ENCODE data around the gene BPIFB1. TPM values are rescaled to one million over a fixed set of nuclear protein-coding genes. Genes with fewer than 3 reads are reported as not detected.

The BPIFB1 gene
- total and polyA plus RNA-seq, 9 of the 15 experiments (the other 6 are each of a cell fraction or from before 2014, with no cell fraction given), result not detected

GRCh38 chr20:33257237-33257636 is 25.8 kb upstream of the BPIFB1 start:
- no peaks in the 10 kb centered on the region for H3K9me3 ChIP-seq (replicated peaks; ENCODE audit: control insufficient read depth, insufficient read depth, low read depth, low read length)
- peak; percentile 45 to 76 (median 64) for DNase-seq (ENCODE audit: extremely low read depth in 1 of 4, low spot score in 3 of 4)
- FAIRE-seq, result peak; percentile 75
- H3K4me3 ChIP-seq, result no peak overlapping the region
- no peaks in the 10 kb centered on the region for H3K36me3 ChIP-seq (ENCODE audit: control insufficient read depth, insufficient read depth, low read length)
- ATAC-seq, result peak; percentile 74
- H4K20me1 ChIP-seq (replicated peaks; ENCODE audit: control insufficient read depth, insufficient read depth, low read length), result no peaks in the 10 kb centered on the region
- intact Hi-C loops (cut with micrococcal nuclease) (no loop called here), in situ Hi-C loops (cut with MboI) (no loop called here)
- no peak overlapping the region; the same call in 1 of the 3 replicates for H3K27ac ChIP-seq (ENCODE audit: extremely low read depth, low read depth, low read length)
- H3K4me2 ChIP-seq (ENCODE audit: insufficient read depth, low read length), result peak overlapping the region; percentile 33; the same call in 1 of the 2 replicates
- no TSS peak for BruUV-seq (replicated peaks)
- POLR2A ChIA-PET, result interaction anchor here (1.0 kb wide), 1 partner anchor 11 kb away, joined by 3 read pairs; no protein-coding TSS in a partner anchor
- H3K79me2 ChIP-seq (ENCODE audit: control insufficient read depth, insufficient read depth, low read length), result no peaks in the 10 kb centered on the region
- CTCF ChIA-PET (ENCODE audit: low intra/inter-chr PET ratio), result no interaction called here
- H3K27me3 ChIP-seq (ENCODE audit: control insufficient read depth in 2 of 2, insufficient read depth in 2 of 2, low read length in 2 of 2), result no peaks in the 10 kb centered on the region
- H3K4me1 ChIP-seq (replicated peaks in 1 of 2; ENCODE audit: control insufficient read depth in 2 of 2, insufficient read depth in 2 of 2, low read length in 2 of 2), result peaks cover 3 to 13% of the 10 kb centered on the region in 2 experiments; a peak in 3 of 5 replicates
- peak overlapping the region; percentile 52 for H2AFZ ChIP-seq (ENCODE audit: low read depth, low read length)
- peak overlapping the region in 1 of 2 experiments; percentile 63; a peak in 1 of 4 replicates for H3K9ac ChIP-seq (ENCODE audit: insufficient read depth in 1 of 2, low read depth in 2 of 2, low read length in 2 of 2)
- no peaks in the 10 kb centered on the region for H3K9me1 ChIP-seq (ENCODE audit: control insufficient read depth, insufficient read depth, low read length)
- WGBS (ENCODE audit: insufficient coverage, low coverage, missing lambda C conversion rate), result 0% methylated on average over 5 of the region's 5 CpGs
- TF ChIP-seq SIN3A (IDR thresholded peaks at IDR 0.05; ENCODE audit: borderline replicate concordance in 2 of 2, control insufficient read depth in 1 of 2, low read depth in 2 of 2, low read length in 2 of 2), result no peak
- TF ChIP-seq, protein P1, sequence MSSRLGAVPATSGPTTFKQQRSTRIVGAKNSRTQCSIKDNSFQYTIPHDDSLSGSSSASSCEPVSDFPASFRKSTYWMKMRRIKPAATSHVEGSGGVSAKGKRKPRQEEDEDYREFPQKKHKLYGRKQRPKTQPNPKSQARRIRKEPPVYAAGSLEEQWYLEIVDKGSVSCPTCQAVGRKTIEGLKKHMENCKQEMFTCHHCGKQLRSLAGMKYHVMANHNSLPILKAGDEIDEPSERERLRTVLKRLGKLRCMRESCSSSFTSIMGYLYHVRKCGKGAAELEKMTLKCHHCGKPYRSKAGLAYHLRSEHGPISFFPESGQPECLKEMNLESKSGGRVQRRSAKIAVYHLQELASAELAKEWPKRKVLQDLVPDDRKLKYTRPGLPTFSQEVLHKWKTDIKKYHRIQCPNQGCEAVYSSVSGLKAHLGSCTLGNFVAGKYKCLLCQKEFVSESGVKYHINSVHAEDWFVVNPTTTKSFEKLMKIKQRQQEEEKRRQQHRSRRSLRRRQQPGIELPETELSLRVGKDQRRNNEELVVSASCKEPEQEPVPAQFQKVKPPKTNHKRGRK (tag; IDR thresholded peaks at IDR 0.05), result no peak
- no peak for TF ChIP-seq ZSCAN29 (IDR thresholded peaks at IDR 0.05)
- no peak for TF ChIP-seq ASH1L (IDR thresholded peaks at IDR 0.05; ENCODE audit: borderline replicate concordance, low read depth, partially characterized antibody)
- TF ChIP-seq RBM25 (IDR thresholded peaks at IDR 0.05; ENCODE audit: low read depth, low read length, severe bottlenecking), result no peak
- TF ChIP-seq PHF21A (IDR thresholded peaks at IDR 0.05; ENCODE audit: borderline replicate concordance, low read depth), result no peak
- no peak for TF ChIP-seq KLF13 (tag; IDR thresholded peaks at IDR 0.05; ENCODE audit: borderline replicate concordance, low read depth)
- no peak for TF ChIP-seq SMAD3 (CRISPR knock-in tag; conservative IDR thresholded peaks at IDR 0.05)
- TF ChIP-seq MCM5 (IDR thresholded peaks at IDR 0.05; ENCODE audit: low read depth), result no peak
- TF ChIP-seq NFRKB (IDR thresholded peaks at IDR 0.05; ENCODE audit: low read depth), result 0 out of 2 replicates have a peak, but pooled peaks have one; percentile 31
- TF ChIP-seq NFE2 (IDR thresholded peaks at IDR 0.05; ENCODE audit: low read depth), result no peak
- no peak for TF ChIP-seq ZNF449 (CRISPR knock-in tag; IDR thresholded peaks at IDR 0.05)
- no peak for TF ChIP-seq CREM (IDR thresholded peaks at IDR 0.05; ENCODE audit: low read depth)
- peak; percentile 51; the same call in 1 of the 2 replicates for TF ChIP-seq EHMT2 (IDR thresholded peaks at IDR 0.05)
- no peak for TF ChIP-seq ZBTB43 (CRISPR knock-in tag; IDR thresholded peaks at IDR 0.05)
- TF ChIP-seq, protein P2, sequence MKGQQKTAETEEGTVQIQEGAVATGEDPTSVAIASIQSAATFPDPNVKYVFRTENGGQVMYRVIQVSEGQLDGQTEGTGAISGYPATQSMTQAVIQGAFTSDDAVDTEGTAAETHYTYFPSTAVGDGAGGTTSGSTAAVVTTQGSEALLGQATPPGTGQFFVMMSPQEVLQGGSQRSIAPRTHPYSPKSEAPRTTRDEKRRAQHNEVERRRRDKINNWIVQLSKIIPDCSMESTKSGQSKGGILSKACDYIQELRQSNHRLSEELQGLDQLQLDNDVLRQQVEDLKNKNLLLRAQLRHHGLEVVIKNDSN (CRISPR knock-in tag; IDR thresholded peaks at IDR 0.05), result peak; percentile 66
- TF ChIP-seq, protein P3, sequence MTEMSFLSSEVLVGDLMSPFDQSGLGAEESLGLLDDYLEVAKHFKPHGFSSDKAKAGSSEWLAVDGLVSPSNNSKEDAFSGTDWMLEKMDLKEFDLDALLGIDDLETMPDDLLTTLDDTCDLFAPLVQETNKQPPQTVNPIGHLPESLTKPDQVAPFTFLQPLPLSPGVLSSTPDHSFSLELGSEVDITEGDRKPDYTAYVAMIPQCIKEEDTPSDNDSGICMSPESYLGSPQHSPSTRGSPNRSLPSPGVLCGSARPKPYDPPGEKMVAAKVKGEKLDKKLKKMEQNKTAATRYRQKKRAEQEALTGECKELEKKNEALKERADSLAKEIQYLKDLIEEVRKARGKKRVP (CRISPR knock-in tag; IDR thresholded peaks at IDR 0.05), result no peak
- peak; percentile 86 for TF ChIP-seq CBFA2T3 (IDR thresholded peaks at IDR 0.05)

Measured in K562 (cell line).